Fibroblast of lung (primary cell): ENCODE measurements around the gene CD47.

ENCODE experiments used
- EZH2 ChIP-seq: IDR thresholded peaks from 2 replicates; pipeline ENCODE4 v1.5.1; 2012; ENCODE audit warnings: low read length, control low read depth, mild to moderate bottlenecking; ENCODE audit errors: missing control alignments
- TF ChIP-seq, protein P1 (sequence below), 2 donors: IDR thresholded peaks in 1 of 2; conservative IDR thresholded peaks in 1 of 2; 1 replicate in 1 of 2; 2 replicates in 1 of 2; pipeline ENCODE4 v1.5.1; 2011 to 2012; ENCODE audit warnings: low read length in 2 of 2, control low read depth in 1 of 2, inconsistent platforms in 1 of 2, low read depth in 1 of 2, mild to moderate bottlenecking in 1 of 2

- TF ChIP-seq, protein P1, sequence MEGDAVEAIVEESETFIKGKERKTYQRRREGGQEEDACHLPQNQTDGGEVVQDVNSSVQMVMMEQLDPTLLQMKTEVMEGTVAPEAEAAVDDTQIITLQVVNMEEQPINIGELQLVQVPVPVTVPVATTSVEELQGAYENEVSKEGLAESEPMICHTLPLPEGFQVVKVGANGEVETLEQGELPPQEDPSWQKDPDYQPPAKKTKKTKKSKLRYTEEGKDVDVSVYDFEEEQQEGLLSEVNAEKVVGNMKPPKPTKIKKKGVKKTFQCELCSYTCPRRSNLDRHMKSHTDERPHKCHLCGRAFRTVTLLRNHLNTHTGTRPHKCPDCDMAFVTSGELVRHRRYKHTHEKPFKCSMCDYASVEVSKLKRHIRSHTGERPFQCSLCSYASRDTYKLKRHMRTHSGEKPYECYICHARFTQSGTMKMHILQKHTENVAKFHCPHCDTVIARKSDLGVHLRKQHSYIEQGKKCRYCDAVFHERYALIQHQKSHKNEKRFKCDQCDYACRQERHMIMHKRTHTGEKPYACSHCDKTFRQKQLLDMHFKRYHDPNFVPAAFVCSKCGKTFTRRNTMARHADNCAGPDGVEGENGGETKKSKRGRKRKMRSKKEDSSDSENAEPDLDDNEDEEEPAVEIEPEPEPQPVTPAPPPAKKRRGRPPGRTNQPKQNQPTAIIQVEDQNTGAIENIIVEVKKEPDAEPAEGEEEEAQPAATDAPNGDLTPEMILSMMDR (conservative IDR thresholded peaks at IDR 0.05 in 1 of 2, IDR thresholded peaks at IDR 0.05 in 1 of 2; ENCODE audit: low read depth in 1 of 2, low read length in 2 of 2), result no peak
- no peak for TF ChIP-seq EZH2
Measured at GRCh38 chr3:108097322-108098002, 6.6 kb upstream of the CD47 start.
